GM03348 (cell line): ENCODE results near the gene MUC13.
"Not testable (repeated sequence)": the region's sequence is repeated elsewhere in the genome, so short reads cannot be mapped to it uniquely, and the experiment has no call there.

Experiments
- DNase-seq: peaks from one replicate; pipeline ENCODE4 v3.0.0; 2012; ENCODE audit warnings: low spot score

MUC13 gene, protein sequence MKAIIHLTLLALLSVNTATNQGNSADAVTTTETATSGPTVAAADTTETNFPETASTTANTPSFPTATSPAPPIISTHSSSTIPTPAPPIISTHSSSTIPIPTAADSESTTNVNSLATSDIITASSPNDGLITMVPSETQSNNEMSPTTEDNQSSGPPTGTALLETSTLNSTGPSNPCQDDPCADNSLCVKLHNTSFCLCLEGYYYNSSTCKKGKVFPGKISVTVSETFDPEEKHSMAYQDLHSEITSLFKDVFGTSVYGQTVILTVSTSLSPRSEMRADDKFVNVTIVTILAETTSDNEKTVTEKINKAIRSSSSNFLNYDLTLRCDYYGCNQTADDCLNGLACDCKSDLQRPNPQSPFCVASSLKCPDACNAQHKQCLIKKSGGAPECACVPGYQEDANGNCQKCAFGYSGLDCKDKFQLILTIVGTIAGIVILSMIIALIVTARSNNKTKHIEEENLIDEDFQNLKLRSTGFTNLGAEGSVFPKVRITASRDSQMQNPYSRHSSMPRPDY

DNA sequence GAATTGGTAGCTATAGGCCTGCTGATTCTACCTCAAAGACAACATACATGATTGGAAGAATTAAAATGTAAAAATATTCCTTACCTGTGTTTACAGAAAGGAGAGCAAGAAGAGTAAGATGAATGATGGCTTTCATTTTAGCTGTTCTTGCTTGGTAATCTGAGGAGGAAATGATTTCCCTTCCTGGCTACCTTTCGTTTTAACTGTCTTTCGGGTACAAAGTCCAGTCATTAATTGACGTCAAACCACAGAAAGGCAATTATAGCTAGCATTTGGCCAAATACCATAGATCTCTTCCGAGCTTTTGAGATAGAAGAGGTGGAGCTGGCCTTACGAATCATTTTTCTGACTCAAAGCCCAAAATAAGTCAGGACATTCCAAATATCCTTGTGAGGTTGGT, at the start of gene MUC13:
Gene MUC13 (minus strand): TSS at position 175 of the 400 bp plus-strand sequence. CDS start 39 bp downstream, at position 136.
- no peak for DNase-seq

DNA sequence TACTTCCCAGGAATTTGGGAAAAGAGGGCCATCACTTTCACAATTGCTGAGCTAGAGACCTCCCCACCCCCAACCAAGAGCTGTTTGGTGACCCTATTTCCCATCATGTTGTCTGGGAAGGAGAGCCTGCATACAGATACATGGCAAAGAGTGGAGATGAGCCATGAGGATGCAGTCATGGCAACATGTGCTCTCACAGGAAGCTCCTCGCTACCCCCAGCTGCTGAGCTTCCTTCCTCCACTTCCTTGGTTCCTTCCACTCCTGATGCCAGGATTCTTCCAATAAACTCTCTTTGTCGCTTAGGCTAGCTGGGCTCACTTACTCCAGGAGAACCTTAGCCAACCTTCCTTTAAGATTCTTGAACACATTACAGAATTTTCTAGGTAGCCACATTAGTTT, 48.3 kb upstream of the MUC13 start:
- DNase-seq, result no peak

DNA sequence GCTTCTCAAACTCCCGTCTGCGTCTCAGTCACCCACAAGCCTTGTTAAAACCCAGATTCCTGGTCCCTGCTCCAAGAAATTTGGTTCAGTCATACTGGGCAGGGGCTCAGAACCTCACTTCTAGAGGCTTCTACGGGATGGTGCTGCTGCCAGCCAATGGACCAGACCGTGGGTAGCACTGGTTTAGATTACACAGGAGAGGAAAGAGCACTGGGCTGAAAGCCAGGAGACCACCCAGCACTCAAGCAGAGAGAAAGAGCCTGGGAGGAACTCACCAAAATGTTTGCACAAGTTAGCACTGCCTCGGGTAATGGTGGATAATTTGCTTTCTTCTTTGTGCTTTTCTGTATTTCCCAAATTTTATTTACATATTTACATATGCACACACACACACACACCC, 46.9 kb upstream of the MUC13 start:
- no peak for DNase-seq

GRCh38 chr3:124978627-124979026, 44.1 kb upstream of the MUC13 start:
- DNase-seq, result no peak

GRCh38 chr3:124976383-124976782, 41.8 kb upstream of the MUC13 start:
- DNase-seq, result no peak

DNA sequence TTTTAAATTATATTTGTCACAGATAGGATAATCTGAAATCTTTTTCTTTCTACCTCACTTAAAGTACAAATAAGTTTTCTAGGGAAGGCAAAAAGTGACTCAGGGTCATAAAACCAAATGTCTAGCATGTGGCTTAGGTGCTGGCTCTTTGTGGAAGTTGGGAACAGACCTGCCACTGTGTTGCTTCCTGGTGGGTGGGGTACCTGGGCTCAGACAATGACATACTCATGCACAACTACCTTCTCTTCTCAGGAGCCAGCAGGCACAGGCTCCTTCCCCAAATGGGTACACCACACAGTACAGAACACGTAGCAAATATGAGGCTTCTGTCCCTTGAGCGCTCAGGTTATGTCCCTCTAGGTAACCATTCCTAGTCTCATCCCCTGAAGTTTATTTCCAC, 40.1 kb upstream of the MUC13 start:
- DNase-seq, result no peak

- no peak for DNase-seq
These were observed 38.7 kb upstream of the MUC13 start for GRCh38 chr3:124973290-124973689.

- no peak for DNase-seq
These were observed 37.9 kb upstream of the MUC13 start for GRCh38 chr3:124972457-124972856.

DNA sequence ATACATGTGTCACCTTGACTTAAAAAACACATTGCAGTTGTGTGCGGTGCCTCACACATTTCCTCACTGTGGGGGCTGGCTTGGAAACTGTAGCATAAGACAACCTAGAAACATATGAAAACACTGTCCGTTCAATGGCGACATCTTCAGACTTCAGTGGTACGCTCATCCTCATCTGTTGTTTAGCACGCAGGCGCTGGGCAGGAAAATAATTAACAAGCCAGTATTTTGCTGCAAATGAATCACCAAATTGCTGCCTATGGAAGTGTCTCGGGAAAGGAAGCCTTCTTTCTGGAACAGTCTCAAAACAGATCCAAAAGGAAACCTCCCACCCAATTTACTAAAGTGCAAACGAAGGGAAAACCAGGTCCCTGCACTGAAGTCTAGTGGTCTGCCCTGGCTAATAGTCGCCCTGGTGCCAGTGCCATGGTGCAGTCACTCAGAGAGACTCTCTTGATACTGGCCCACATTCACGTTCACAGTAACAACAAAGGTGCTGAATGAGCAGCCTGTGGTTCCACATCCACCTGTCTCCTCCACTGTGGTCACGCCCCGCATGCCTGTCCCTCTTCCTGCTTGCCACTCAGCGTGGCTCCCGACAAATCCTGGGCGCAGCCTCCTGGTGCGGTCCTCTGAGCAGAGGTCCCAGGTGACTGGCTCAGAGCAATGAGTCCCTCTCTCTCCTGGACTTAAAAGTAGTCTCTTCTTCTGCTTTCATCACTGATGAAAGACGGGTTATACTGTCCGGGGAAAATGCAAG, 35.6 kb upstream of the MUC13 start:
- DNase-seq, result no peak

DNA sequence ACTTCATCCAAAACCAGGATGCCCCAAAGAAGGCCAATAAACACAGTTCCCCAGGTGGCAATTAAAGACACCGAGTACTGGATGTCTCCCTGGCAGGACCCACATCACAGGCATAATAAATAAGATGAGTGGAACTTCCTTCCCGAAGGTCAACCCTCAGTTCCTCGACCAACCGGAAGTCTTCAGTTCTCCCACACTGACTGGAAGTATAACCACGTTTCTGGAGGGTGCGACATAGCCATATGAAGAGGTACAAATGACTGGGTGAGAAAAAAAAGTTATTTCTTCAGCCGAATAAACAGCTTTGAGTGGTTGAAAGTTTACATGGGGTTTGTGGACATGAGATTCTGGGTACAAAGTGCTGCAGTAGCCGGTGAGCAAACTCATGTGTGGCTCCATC, 34.6 kb upstream of the MUC13 start:
- DNase-seq, result no peak

DNA sequence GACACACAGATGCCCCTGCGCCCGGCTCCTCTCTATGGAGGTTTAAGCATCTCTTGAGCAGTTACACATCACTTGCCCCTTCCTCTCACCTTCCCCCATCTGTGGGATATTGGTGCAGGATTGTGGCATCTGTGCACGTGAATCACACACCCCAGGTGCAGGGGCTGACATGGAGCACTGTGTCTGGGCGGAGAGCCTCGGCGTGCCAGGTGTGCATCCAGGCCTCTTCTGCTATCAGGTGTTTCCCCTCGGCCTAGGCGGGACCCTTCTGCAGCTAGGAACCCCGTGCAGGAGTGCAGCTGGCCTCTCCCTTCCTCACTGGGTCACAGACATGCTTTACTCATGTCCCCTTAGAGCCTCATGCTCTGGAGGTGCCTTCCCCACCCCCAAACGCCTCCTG, 33.4 kb upstream of the MUC13 start:
- DNase-seq, result no peak

- DNase-seq, result no peak
These were observed 32.2 kb upstream of the MUC13 start for GRCh38 chr3:124966521-124967445.

DNA sequence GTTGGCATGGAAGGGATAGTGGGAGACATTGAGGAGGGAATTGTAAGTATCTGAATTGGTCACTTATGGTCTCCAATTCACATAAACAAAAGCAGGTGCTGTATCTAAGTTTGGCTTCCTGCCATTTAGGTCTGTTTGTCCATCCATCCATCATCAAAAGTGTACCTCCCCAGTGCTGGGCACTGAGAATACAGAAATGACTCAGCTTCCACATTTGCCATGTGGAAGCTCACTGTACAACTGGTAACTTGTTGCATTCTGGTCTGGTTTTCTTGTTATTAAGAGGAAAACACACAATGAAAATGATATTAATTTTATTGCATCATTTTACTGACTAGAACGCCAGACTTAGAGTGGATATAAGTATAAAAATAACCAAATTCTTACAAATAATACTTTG, 30.9 kb upstream of the MUC13 start:
- no peak for DNase-seq

DNA sequence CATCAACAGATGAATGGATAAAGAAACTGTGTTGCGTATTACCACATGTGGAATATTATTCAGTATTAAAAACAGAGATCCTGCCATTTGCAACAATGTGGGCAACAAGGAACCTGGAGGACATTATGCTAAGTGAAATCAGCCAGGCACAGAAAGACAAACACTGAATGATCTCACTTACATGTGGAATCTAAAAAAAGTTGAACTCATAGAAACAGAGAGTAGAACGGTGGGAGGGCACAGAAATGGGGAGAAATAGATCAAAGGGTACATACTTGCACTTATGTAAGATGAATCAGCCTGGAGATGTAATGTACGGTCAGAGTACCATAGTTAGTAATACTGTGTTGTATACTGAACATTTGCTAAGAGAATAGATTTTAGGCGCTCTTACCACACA, 29.8 kb upstream of the MUC13 start:
- DNase-seq, result no peak

- DNase-seq, result no peak
These were observed 29.2 kb upstream of the MUC13 start for GRCh38 chr3:124963755-124964154.

DNA sequence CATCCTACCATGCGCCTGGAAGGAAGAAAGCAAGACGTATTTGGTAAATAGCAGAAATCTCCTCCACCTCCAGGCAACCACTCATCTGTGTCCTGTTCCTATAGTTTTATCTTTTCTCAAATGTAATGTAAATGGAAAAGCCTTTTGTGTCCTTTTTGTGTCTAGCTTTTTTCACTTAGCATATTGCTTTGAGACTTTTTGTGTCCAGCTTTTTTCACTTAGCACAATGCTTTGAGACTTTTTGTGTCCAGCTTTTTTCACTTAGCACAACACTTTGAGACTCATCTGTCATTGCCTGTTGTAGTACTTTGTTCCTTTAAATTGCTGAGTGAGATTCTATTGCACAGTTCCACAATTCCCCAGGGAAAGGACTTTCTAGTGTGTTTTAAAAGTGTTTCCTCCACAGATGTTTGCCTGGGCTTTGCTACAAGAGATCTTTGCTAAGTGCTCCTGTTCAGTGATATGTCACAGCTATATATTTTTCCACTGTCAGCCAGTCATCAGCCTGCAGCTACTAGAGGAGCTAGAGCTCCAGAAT, 27.9 kb upstream of the MUC13 start:
- DNase-seq, result no peak

- DNase-seq, result no peak
These were observed 26.1 kb upstream of the MUC13 start for GRCh38 chr3:124960698-124961097.

GRCh38 chr3:124960105-124960504, 25.6 kb upstream of the MUC13 start:
- DNase-seq, result no peak

- DNase-seq, result not testable (repeated sequence)
These were observed 23.4 kb upstream of the MUC13 start for GRCh38 chr3:124957951-124958350.

- no peak for DNase-seq
These were observed 17.8 kb upstream of the MUC13 start for GRCh38 chr3:124952282-124952855.

GRCh38 chr3:124951511-124952281, 17.1 kb upstream of the MUC13 start:
- DNase-seq, result peak; percentile 27
